LNCaP clone FGC (cell line): ENCODE results near the gene NTN5.
A peak's percentile ranks its signal among the peaks of the same experiment; 100 is the strongest.
"Not testable (repeated sequence)": the region's sequence is repeated elsewhere in the genome, so short reads cannot be mapped to it uniquely, and the experiment has no call there.

Source experiments
- DNase-seq: peaks from one replicate; pipeline ENCODE4 v3.0.0-alpha.2; 2011; ENCODE audit warnings: low read depth
- H3K4me3 ChIP-seq: 2 replicates; pipeline ENCODE4 v1.5.1; 2011; ENCODE audit warnings: mild to moderate bottlenecking, low read depth, low read length, control low read depth
- CTCF ChIP-seq: IDR thresholded peaks from 2 replicates; pipeline ENCODE4 v1.5.1; 2012; ENCODE audit warnings: mild to moderate bottlenecking; ENCODE audit not compliant: control insufficient read depth, insufficient read depth; ENCODE audit errors: extremely low read depth

Gene NTN5

DNA sequence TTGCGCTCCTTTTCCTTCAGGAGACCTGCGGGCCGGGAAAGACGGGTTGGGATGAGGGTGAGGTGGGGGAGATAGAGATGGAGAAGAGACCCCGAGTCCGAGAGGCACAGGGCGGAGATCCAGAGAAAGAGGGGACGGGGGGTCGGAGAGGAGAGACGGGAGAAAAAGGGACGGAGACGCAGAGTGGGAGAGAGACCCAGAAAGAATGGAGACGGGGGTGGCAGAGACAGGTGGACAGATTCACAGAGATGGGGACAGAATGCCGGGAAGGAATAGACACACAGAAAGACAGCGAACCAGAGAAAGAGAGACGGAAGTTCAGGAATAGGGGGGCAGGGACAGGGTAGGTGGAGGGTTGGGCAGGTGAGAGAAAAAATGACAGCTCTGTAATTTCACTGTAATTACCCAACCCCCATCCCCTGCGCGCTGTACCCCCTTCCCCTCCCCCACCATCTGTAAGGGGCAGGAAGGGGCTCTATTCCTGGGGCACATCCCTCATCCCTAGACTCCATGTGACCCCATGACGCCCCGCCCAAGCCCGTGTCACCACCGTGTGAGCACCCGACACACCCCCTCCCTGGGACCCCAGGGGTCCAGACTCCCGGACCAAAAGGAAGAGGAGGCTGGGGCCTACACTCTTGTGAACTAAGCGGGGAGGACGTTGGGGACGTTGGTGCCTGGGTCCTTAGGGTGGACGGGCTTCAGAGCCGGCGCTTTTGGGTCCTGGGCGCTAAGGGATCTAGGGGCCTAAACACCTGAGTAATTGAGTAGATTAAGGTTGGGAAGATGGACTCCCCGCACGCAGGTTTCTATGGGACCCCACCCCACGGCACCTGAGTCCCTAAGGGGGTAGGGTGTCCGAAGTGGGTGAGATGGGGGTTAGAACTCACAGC, 36.6 kb downstream of the NTN5 start:
- DNase-seq, result no peak
- no peak for TF ChIP-seq CTCF
- peak overlapping the region; percentile 72 for H3K4me3 ChIP-seq

GRCh38 chr19:48635263-48635965, 37.4 kb downstream of the NTN5 start:
- no peak for TF ChIP-seq CTCF
- DNase-seq, result no peak
- H3K4me3 ChIP-seq, result peak overlapping the region; percentile 72

GRCh38 chr19:48634424-48635262, 38.2 kb downstream of the NTN5 start:
- peak; percentile 89 for DNase-seq
- no peak for TF ChIP-seq CTCF
- H3K4me3 ChIP-seq, result peak overlapping the region; percentile 43

DNA sequence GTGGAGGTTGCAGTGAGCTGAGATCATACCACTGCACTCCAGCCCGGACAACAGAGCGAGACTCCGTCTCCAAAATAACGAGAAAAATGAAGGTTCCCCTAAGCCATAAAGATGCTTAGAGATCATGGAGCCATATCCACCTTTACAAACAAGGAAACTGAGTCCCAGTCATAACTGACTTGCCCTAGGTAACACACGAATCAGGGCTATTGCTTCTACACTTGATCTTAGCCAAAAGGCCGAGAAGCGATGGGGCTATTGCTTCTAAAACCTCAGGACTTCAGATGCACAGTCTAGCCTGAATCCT, 38.8 kb downstream of the NTN5 start:
- no peak for TF ChIP-seq CTCF
- no peak for DNase-seq
- H3K4me3 ChIP-seq, result peak overlapping the region; percentile 43

- H3K4me3 ChIP-seq, result peak overlapping the region; percentile 43
- TF ChIP-seq CTCF, result no peak
- DNase-seq, result no peak
These were observed 39.4 kb downstream of the NTN5 start for GRCh38 chr19:48633148-48634035.

DNA sequence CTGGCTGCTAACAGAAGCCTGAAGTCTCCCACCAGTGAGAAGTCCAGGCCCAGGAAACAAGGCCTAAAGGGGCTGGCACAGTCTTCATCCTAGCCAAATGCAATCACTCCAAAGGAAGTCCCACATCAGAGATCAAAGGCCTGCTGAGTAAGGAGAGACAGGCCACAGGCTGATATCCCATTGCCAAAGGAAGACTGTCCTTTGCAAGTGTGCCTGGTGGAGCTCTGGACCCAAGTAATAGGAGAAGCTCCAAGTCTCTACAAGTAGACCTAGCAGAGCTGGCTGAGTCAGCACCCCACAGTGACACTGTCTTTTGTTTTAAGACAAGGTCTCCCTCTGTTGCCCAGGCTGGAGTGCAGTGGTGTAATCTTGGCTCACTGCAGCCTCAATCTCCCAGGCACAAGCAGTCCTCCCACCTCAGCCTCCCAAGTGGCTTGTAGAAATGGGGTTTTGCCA, 40.1 kb downstream of the NTN5 start:
- TF ChIP-seq CTCF, result no peak
- H3K4me3 ChIP-seq, result no peak overlapping the region
- no peak for DNase-seq

DNA sequence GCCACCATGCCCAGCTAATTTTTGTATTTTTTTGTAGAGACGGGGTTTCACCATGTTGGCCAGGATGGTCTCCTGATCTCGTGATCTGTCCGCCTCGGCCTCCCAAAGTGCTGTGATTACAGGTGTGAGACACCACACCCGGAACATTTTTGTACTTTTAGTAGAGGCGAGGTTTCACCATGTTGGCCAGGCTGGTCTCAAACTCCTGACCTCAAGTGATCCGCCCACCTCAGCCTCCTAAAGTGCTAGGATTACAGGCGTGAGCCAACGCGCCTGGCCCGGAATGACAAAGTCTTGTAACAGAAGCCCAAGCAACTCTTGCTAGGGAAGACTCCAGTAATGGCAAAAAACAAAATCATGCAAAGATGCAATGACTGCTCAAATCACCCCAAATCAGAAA, 40.5 kb downstream of the NTN5 start:
- DNase-seq, H3K4me3 ChIP-seq: not testable (repeated sequence)
